Nucleus accumbens (tissue), 56 donors: ENCODE results near the gene PDCD1.

Experiments
- DNase-seq, 56 donors: peaks; one replicate each; lab custom pipeline; 2025; lab: John Stamatoyannopoulos, UW

Gene PDCD1

DNA sequence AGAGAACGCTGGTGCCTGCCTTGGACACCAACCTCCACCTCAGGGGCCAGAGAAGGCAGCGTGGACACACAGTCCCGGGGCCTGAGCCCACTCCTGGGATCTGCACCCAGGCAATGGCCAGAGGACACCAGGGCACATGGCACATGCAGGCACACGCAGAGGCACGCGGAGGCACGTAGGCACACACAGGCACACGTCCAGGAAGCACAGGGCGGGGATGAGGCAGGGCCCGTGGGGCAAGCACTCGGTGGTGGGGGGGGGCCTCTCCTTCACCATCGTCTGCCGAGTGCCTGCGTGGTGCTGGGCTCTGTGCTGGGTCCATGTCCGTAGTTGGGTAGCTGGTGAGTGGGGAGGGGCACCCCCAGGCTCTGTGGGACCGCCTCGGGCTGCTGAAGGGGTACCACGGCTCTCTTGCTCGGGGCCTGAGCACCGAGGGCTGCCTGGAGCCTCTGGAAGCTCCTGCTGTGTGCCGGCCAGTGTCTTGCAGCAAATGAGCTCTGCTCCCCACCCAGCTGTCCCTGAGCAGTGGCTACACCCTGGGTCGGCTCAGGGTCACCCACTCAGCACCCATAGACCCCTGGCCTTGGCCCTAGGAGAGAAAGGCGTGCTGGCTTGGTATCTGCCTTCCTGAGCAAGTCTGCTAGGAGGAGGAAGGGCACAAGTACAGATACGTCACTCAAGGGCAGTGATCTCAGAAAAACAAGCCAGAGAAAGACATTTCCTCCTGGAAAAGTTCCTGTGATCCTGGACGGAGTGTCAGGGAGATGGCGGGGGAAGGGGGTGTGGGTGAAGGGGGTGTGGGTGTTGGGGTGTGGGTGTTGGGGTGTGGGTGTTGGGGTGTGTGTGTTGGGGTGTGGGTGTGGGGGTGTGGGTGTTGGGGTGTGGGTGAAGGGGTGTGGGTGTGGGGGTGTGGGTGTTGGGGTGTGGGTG, 37.3 kb upstream of the PDCD1 start:
- peak in 12 of 56 donors; percentile 18 to 71 (median 33) for DNase-seq

DNA sequence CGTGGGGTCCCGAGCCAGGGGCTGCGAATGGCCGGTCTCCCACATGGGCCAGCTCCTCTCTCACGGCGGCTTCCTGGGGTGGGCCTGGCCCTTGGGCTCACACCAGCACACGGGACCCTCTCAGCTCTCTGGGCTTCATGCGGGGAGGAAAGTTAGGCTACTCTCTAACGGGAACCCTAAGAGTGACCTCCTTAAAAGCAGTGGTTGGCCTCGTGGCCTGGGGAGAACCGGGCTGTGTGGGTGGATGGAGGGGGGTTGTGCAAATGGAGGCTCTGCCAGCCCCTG, 36.7 kb upstream of the PDCD1 start:
- no peak for DNase-seq

DNA sequence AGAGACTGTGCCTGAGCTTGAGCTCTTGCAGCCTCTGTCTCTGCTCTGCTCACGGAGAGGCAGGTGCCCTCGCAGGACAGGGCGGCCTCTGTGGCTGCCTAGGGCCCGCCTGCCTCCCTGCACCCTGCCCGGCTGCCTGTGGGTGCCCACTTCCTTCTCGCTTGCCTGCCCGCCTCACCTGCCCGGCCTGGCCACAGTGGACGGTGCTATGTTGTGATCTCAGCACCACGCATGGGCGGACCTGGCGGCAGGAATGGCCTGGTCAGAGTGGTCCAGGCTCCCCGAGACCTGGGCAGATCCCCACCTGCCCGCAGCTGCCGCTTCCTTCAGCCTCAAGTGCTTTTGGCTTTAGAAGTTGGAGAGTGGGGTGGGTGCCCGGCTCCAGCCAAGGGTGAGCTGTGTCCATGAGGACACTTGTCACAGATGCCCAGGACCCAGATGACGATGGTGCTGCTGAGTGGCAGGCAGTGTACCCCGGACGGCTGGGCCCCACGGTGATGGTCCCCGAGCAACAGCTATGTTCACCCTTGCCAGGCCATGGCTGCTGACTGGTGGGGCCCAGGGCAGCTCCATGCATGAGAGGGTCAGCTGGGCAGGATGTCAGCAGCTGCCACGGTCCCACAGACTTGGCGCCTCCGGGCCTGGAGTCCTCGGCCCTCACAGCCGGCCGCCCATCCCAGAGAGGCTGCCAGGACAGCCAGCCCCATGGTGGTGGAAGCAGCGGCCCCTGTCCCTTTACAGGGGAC, 36.2 kb upstream of the PDCD1 start:
- no peak for DNase-seq

DNA sequence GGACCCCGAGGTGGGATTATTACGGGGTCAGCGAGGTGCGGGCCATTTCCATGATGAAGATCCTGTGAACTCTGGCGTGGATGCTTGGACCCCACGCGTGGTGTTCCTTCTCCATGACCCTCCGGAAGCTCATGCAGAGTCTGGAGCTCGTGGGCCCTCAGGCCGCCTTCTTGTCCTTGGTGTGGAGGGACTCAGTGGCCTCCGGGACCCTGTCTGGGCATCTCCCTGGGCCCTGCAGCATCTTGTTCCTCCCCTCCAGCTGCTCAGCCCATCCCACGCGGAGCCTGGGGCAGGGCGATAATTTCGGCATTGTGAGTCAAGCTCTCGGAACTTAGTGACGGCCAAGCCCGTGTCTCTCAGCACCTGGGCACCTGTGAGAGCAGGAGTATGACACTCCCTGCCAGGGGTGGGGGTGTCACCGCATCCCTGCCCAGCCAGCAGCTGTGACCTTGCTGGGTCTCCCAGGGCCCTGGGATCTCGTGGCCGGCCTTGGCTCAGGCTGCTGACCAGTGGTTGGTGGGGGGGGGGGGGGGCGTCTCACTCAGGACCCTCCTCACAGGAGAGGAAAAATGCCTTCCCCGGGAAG, 35.5 kb upstream of the PDCD1 start:
- no peak for DNase-seq

DNA sequence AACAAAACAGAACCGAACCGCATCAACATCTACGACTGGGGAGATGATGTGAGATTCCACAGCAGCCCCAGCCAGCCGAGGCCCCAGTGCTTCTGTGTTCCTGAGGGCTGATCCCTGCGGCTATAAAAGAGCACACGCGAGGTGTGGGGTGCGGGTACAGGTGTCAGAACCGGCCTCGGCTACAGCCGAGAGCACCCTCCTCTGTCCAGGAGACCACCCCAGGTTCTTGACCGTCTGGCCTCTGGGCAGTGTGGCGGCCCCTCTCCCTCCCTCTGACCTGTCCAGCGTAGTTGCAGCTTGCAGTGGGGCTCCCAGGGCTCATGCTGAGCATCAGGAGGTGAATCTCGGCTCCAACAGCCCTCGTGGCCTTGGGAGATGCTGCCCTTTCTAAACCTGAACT, 34.6 kb upstream of the PDCD1 start:
- no peak for DNase-seq

DNA sequence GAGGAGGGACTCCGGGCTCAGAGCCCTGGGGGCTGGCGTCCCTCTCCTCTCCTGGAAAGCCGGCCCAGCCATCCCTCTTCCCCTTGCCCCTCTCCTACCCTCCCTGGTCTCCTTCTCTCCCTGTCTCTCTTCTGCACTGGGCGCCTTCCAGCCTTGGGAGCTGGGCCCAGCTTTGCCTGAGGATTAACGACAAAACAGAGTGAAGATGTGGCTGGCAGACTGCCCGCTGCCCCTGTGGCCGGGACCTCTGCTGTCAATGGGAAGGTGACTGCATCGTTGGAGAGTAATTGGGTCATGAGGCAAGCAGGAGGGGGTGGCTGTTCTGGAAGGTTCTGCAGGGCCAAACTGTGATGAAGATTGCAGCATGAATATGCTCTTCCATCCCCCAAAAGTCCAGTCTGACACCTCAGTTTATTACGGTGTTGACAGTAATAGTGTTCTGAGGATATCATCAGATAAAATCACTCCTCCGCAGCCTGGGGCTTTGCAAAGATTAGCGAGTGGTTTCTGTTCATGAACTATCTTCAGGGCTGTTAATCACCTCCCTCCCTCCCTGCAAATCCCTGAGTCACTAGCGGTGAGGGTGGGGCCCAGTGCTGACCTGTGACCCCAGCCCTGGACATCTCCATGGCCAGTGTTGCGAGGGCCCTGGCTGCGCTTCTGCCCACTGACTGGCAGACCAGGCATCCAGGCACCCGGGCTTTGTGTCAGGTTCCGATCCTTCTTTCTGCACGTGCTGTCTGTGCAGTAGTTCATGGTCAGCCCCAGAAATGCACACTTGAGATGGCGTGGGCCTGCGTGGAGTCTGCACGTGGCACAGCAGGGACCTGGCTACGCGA, 33.8 kb upstream of the PDCD1 start:
- no peak for DNase-seq

DNA sequence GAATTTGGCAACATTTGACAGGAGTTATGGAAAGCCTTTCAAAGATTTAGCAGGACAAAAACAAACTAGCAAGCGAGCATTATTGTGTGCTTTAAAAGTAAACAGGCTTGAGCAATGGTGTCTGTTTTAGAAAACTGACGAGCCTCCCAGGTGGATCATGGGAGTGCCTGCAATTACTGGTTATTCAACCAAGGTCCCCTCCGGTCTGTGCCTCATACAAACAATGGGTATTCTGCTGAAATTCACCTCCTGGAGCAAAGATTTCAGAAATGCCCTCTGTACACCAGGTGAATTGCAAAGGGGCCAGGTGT, 33.2 kb upstream of the PDCD1 start:
- no peak for DNase-seq

DNA sequence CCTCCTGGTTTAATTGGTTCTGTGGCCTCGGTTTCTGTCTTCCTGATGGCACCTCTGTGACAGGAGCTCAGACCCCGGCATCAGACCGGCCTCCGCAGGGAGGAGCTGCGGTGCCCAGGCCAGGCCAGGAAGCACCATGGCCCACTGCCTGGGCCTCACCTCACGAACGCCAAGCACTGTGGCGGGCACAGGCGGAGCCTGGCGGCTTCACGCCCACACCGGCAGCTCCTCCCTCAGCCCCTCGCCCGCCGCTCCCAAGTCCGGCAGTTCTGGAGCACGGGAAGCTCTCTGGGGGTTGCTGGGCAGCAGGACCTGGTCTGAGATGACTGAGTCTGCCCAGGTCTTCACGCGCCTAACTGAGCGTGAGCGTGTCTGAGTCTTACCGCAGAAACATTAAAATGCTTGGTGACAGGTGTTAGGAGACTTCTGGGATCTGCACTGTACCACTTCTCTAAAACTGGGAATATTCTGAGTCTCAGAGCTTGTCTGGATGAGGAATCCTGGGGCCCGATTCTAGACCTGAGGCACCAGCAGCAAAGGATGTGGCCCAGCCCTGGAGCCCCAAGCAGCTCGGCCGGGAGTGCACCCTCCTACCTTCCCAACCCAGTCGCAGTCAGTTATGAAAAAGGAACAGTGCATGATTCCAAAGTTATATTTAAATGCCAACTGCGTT, 32.8 kb upstream of the PDCD1 start:
- no peak for DNase-seq

DNA sequence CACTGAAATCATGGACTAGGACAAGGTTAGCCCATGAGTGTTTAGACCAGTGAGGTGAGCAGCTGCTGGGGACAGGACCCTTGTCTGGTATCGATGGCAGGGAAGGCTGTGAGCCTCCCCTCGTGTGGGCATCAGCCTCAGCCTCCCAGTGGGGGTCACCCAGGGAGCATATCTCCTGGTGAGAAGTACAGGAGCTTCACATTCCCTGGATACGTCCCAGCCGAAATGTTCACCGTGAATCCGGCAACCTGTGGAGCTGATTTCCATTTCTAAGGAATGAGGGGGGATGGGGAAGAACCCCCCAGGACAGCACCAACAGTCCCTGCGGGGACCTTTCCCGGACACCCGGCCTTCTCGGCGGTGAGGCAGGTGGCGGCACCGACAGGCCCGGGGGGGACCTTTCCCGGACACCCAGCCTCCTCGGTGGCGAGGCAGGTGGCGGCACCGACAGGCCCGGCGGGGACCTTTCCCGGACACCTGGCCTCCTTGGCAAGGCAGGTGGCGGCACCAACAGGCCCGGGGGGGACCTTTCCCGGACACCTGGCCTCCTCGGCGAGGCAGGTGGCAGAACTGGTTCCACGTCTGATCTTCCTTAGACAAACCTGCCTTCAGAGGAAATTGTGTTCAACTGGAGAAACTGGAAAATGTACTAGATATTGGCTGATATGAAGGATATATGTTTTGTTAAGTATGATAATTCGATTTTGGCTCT, 32.0 kb upstream of the PDCD1 start:
- no peak for DNase-seq

DNA sequence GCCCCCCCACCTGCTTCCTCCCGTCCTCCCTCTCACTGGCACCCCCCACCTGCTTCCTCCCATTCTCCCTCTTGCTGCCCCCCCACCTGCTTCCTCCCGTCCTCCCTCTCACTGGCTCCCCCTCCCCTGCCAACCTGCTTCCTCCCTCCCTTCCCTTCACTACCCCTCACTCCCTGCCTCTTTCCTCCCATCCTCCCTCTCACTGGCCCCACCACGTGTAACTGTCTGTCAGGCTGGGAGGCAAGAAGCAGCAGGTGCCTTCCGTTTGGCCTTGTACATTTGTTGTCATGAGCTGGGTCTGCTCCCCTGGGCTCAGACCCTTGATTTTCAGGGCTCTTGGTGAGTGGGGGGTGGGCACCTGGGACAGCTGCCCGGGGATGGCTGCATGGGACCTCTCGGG, 29.9 kb upstream of the PDCD1 start:
- no peak for DNase-seq

DNA sequence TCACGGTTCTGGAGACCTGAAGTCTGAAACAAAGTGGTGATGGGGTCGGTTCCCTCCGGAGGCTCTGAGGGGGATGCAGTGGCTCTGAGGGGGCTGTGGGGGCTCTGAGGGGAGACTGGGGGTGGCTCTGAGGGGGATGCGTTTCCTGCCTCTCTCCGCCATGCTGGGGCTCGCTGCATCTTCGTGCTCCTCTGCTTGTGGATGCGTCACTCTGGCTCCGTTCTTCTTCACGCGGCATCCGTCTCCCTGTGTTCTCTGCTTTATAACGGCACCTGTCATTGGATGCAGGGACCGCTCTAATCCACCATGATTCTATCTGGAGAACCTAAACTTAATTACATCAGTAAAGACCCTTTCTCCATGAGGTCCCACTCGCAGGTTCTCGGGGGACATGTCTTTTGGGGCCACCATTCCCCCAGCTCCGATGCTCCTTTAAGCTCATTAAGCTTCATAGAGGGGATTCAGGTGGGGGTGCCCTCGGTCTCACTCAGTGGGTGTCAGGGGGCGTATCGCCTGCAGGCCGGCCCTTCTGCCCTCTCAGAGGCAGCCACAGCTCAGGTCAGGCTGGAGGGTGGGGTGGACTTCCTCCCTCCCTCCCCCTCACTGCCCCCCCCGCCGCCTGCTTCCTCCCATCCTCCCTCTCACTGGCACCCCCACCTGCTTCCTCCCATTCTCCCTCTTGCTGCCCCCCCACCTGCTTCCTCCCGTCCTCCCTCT, 29.3 kb upstream of the PDCD1 start:
- peak in 5 of 56 donors; percentile 21 to 50 (median 38) for DNase-seq

DNA sequence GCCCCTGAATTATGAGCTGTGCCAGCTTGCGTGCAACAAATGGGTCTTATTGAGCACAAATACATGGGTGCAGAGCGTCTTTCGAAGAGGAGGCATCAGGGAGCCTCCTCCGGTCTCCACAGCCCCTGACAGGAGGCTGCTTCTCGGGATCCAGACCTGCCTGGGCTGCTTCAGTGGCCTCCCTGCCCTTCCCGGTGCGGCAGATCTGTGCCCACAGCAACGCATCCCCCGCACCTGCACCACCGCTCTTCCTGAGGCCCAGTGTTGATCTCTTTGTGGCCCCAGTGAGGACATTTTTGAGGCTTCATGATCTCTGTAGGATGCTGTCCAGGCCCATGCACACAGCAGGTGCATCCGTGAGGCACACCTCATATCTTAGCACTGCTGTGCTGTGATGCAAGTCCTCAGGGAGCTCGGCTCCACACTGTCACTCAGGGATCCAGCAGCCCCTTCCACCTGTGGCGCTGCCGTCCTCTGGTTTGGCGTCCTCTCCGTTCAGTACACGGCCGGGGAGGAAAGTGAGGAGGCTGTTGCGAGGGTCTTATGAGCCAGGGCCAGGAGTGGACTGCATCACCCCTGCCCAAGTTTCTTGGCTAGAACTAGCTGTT, 28.2 kb upstream of the PDCD1 start:
- no peak for DNase-seq

DNA sequence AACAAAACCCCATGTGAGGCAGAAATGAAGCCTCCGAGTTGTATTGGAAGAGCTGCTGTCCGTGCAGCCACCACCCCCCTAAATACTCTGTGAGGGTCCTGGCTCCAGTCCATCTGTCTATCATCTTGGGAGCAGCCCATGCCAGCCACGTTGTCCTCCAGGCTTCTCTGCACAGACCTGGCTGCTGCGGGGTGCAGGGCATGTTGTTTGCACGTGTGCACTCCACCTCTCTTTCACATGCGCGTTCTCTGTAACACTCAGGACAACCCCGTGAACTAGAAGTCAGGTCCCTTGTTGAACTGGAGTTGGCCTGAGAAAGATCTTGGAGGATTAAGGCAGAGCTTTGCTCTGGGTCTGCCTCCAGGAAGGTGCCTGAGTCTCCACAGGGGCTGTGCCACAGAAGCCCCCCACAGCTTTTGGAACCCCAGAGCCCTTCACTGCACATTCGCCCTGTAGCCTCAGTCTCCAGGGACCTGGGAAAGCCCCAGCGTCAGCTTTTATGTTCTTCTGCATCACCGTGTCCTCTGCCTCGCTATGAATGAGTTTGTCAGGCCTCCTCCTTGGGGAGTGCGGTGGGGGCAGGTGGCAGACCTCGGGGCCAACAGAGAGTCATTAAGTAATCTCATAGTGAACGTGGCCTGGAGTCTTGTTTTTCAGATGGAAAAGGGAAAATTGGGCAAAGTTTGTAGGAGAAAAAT, 27.4 kb upstream of the PDCD1 start:
- DNase-seq: no peak

DNA sequence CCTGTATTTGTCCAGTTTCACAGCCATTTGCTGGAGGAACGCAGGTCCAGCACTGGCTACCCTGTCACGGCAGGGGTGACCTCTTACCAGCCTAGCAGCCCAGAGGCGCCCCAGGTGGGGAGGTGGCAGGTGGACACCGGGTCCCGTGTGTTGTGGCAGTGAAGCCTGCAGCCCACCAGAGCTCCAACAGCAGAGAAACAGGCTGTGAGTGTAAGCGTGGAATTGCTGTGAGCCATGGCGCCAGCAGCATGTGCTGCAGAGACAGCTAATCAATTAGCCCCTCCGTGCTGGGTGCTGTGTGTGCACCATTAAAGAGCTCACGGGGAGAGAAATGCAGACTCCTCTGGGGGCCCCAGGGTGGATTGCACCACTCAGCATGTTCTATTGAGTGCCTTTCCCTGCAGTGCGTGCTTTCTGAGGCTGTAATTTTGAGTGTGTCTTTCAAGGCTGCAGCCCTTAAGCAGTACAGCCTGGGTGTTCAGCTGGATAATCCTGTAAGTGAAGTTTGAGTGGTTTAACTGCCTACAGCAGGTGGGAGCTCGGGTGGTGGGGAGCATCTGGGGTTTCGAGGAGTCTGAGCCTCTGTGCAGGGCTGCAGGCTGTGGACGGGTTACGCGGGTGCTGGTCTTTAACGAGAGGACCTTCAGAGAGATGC, 26.7 kb upstream of the PDCD1 start:
- no peak for DNase-seq

DNA sequence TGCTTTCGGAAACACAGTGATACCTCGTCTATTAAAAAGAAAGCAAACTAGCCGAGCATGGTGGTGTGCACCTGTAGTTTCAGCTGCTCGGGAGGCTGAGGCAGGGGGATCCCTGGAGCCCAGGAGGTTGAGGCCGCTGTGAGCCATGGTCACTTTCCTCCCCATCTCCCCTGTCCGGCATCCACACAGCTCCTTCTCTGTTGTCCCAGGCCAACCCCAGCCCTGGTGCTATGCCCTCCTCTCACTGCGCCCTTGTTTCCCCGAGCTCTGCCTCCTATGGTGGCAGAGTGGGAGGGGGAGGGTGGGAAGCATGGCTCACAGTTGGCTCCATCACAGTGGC, 26.2 kb upstream of the PDCD1 start:
- no peak for DNase-seq

DNA sequence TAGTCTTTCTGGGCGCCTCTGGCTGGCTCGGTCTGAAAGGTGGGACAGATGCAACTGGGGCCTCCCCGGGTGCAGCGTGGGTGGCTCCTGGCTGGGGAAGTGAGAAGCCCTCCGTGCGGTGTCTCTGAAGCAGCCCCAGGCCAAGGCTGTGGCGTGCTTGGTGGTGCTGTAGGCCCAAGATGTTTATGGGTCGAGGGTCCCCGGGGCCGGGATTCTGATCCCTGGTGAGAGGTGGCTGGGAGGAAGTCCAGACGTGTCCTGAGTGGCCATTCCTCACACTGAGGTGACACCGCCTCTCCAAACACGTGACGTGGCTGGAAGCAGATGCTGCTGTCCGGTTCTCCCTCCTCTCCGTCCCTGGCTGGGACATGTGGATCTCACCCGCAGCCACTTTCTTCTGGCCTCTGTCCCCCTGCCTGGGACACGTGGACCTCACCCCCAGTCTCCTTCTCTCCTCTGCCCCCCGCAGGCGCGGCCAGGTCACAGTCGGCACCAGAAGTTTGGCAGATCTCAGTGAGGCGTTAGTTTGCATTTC, 23.5 kb upstream of the PDCD1 start:
- DNase-seq: peak in 4 of 56 donors; percentile 35 to 62 (median 41)
